GM12878 (cell line): ENCODE data around the gene CFI. TPM values are rescaled to one million over a fixed set of nuclear protein-coding genes. Genes with fewer than 3 reads are reported as not detected.

Experiments
- BCLAF1 ChIP-seq: fragments of 450-650 bp; IDR thresholded peaks from 2 replicates; pipeline ENCODE4 v1.6.1; 2017; ENCODE audit warnings: antibody characterized with exemption, mild to moderate bottlenecking, moderate library complexity
- ETV6 ChIP-seq, 2 experiments: fragments of 450-650 bp in 1 of 2; IDR thresholded peaks in 1 of 2; conservative IDR thresholded peaks in 1 of 2; 2 replicates each; pipeline ENCODE4 v1.6.1; 2014; ENCODE audit warnings: antibody characterized with exemption in 1 of 2, borderline replicate concordance in 1 of 2, low read depth in 1 of 2, mild to moderate bottlenecking in 1 of 2, moderate library complexity in 1 of 2
- GATAD2B ChIP-seq: fragments of 450-650 bp; conservative IDR thresholded peaks from 2 replicates; pipeline ENCODE4 v1.6.1; 2017; ENCODE audit warnings: low read depth, mild to moderate bottlenecking, moderate library complexity
- HCFC1 ChIP-seq: fragments of 150-350 bp; IDR thresholded peaks from 2 replicates; pipeline ENCODE4 v1.6.1; 2014; ENCODE audit warnings: low read length
- HDGF ChIP-seq: fragments of 450-650 bp; IDR thresholded peaks from 2 replicates; pipeline ENCODE4 v1.6.1; 2016; ENCODE audit warnings: antibody characterized with exemption
- NR2F1 ChIP-seq: fragments of 450-650 bp; conservative IDR thresholded peaks from 2 replicates; pipeline ENCODE4 v1.6.1; 2017; ENCODE audit warnings: mild to moderate bottlenecking
- PAX5 ChIP-seq: IDR thresholded peaks from 2 replicates; pipeline ENCODE4 v1.6.1; 2011; ENCODE audit warnings: low read depth, low read length, borderline replicate concordance
- POLR2AphosphoS2 ChIP-seq: IDR thresholded peaks from 2 replicates; pipeline ENCODE4 v1.6.1; 2011; ENCODE audit warnings: low read depth, mild to moderate bottlenecking, low read length, improper control_type of control experiment, moderate library complexity
- TCF7 ChIP-seq: IDR thresholded peaks from 2 replicates; pipeline ENCODE4 v1.6.1; 2014; ENCODE audit warnings: antibody characterized with exemption, borderline replicate concordance
- YY1 ChIP-seq: IDR thresholded peaks from 2 replicates; pipeline ENCODE4 v1.6.1; 2011; ENCODE audit warnings: low read depth, mild to moderate bottlenecking, low read length
- ZBTB40 ChIP-seq: fragments of 450-650 bp; IDR thresholded peaks from 2 replicates; pipeline ENCODE4 v1.6.1; 2016; ENCODE audit warnings: mild to moderate bottlenecking, moderate library complexity, borderline replicate concordance
- ZNF274 ChIP-seq: IDR thresholded peaks from one replicate; pipeline ENCODE4 v1.8.0; 2011; ENCODE audit not compliant: insufficient read length, insufficient read depth
- polyA plus RNA-seq, 11 experiments: library from polyadenylated mRNA; depleted of rRNA in 4 of 11; unstranded in 6 of 11; stranded (reverse) in 5 of 11; fragments of >200 nt; fragmentation: Nextera tagmentation in 4 of 11; fragmentation: Illumina TruSeq in 1 of 11; extraction: Ambion mirVana in 4 of 11; extraction: Trizol in 1 of 11; gene quantifications; 1 replicate in 1 of 11; 2 replicates in 10 of 11; pipeline versions ENCODE4 v1.2.1 to v1.2.3, GENCODE V29; 2011 to 2016; ENCODE audit warnings: inconsistent platforms in 2 of 11, missing spikeins in 2 of 11, low read depth in 1 of 11
- total RNA-seq, 4 experiments: library from RNA; depleted of rRNA in 3 of 4; stranded (reverse); fragments of >200 nt in 3 of 4; fragmentation: Illumina TruSeq in 1 of 4; extraction: Trizol in 1 of 4; gene quantifications; 2 replicates each; pipeline versions ENCODE4 v1.2.1 to v1.2.3, GENCODE V29; 2013 to 2021
- TF ChIP-seq, protein P1 (sequence below): fragments of 450-650 bp; IDR thresholded peaks from 2 replicates; pipeline ENCODE4 v1.6.1; 2017; ENCODE audit warnings: mild to moderate bottlenecking, low read depth, inconsistent platforms; ENCODE audit not compliant: poor library complexity, severe bottlenecking
- TF ChIP-seq, protein P2 (sequence below): fragments of 450-650 bp; IDR thresholded peaks from 2 replicates; pipeline ENCODE4 v1.6.1; 2017; ENCODE audit warnings: mild to moderate bottlenecking

The CFI gene
- total and polyA plus RNA-seq, 10 of the 15 experiments (the other 5 are each of a cell fraction or from before 2014, with no cell fraction given): 0.15 to 0.28 TPM; not detected in 8

DNA sequence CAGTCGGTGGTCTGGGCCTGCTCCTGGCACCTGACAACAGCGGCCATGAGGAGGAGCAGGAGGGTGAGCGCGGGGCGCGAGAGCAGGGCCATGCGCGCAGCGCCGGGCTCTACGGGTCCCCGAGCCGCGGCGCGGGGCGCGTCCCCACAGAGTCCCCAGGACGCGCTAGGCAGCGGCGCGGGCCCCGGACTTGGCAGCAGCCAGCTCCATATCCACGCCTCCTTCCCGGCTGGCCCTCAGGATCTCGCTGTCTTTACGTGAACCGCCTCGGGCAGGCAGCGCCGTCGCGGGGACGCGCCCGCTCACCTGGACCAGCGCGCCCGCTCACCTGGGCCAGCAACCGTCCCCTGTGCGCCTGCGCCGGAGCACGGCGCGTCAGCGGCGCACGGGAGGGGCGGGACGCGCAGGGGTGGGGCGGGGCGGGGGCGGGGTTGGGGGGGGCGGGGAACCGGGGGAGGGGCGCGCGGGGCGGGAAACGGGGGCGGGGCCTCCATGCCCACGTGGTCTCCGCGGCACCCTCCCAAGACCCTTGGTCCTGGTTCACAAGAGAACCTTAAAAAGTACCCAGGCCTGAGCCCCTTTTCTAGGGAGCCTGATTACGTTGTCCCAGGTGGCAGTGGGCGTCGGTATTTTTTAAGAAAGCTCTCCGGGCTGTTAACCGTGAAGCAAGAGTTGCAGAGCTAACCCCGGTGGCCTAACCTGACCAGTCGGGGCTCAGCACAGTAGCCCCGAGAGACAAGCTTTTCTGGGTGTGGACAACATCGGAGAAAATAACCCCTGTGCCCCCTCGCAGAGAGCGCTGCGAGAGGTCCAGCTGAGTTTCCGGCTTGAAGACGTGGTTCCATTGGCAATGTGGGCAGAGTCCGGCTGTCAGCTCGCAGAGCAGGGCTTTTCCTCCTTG is 71.8 kb downstream of the CFI start, which contains the start of gene PLA2G12A (continued):
- peak; percentile 31; the same call in 1 of the 2 replicates for TF ChIP-seq ZBTB40
- TF ChIP-seq YY1: no peak
- no peak for TF ChIP-seq HDGF
- TF ChIP-seq BCLAF1: no peak
- TF ChIP-seq ZNF274: no peak
- TF ChIP-seq NR2F1: peak; percentile 65; the same call in 1 of the 2 replicates
- TF ChIP-seq ETV6 (conservative IDR thresholded peaks at IDR 0.05 in 1 of 2, IDR thresholded peaks at IDR 0.05 in 1 of 2; ENCODE audit: borderline replicate concordance in 1 of 2, low read depth in 1 of 2): no peak
- TF ChIP-seq, protein P1, sequence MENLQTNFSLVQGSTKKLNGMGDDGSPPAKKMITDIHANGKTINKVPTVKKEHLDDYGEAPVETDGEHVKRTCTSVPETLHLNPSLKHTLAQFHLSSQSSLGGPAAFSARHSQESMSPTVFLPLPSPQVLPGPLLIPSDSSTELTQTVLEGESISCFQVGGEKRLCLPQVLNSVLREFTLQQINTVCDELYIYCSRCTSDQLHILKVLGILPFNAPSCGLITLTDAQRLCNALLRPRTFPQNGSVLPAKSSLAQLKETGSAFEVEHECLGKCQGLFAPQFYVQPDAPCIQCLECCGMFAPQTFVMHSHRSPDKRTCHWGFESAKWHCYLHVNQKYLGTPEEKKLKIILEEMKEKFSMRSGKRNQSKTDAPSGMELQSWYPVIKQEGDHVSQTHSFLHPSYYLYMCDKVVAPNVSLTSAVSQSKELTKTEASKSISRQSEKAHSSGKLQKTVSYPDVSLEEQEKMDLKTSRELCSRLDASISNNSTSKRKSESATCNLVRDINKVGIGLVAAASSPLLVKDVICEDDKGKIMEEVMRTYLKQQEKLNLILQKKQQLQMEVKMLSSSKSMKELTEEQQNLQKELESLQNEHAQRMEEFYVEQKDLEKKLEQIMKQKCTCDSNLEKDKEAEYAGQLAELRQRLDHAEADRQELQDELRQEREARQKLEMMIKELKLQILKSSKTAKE: no peak
- no peak for TF ChIP-seq PAX5
- no peak for TF ChIP-seq POLR2AphosphoS2
- TF ChIP-seq GATAD2B: peak; percentile 43; the same call in 1 of the 2 replicates
- TF ChIP-seq, protein P2, sequence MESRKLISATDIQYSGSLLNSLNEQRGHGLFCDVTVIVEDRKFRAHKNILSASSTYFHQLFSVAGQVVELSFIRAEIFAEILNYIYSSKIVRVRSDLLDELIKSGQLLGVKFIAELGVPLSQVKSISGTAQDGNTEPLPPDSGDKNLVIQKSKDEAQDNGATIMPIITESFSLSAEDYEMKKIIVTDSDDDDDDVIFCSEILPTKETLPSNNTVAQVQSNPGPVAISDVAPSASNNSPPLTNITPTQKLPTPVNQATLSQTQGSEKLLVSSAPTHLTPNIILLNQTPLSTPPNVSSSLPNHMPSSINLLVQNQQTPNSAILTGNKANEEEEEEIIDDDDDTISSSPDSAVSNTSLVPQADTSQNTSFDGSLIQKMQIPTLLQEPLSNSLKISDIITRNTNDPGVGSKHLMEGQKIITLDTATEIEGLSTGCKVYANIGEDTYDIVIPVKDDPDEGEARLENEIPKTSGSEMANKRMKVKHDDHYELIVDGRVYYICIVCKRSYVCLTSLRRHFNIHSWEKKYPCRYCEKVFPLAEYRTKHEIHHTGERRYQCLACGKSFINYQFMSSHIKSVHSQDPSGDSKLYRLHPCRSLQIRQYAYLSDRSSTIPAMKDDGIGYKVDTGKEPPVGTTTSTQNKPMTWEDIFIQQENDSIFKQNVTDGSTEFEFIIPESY: 0 out of 2 replicates have a peak, but pooled peaks have one; percentile 29
- TF ChIP-seq HCFC1: no peak
- no peak for TF ChIP-seq TCF7
